HG02884 (cell line): ENCODE results near the gene ZNF343.
A peak's percentile ranks its signal among the peaks of the same experiment; 100 is the strongest.

Experiments
- ATAC-seq: cut with Tn5 transposase; IDR thresholded peaks from one replicate; pipeline ENCODE4 v1.9.1; 2021; ENCODE audit warnings: mild to moderate bottlenecking, moderate library complexity; ENCODE audit not compliant: unreplicated experiment

The ZNF343 gene

DNA sequence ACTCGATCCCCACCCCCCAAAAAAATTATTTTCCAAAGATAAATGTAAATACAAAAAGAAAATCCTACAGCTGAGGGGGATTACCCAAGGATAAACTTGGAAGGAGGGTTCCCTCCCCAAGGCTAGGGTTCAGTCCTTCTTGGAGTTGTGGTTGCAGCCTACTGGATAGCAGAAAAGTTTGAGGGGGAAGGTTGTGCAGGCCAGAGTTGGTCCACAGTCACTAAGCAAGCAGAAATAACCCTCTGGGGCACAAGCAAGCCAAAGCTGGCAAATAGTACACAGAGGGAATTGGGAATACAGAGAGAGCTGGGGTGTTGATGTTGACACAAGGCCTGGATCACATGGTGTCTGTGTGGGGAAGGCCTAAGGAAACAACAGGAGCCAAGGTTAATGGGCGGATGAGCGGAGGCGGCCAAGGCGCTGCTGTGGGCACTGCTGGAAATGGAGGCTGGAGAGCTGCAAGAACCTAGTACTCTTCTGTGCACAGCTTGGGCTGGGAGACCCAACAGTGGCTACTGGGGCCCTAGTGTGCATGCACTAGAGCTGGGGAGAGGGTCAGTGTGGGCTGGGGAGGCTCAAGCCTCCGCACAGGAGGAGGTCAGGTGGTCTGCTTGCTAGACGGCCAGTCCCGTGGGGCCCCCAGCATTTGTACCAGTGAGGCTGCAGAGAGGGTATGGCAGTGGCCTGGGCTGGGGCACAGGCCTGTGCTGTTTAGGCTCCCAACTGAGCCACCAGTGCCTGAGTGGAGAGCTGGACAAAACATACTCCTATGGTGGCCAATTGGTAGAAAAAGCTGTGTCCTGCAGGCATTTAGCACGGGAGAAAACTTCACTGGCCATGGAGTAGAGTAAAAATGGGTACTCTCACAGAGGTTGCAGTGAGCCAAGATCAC, 32.6 kb downstream of the ZNF343 start:
- no peak for ATAC-seq

GRCh38 chr20:2473516-2473915, 35.2 kb downstream of the ZNF343 start:
- ATAC-seq: no peak

- ATAC-seq: peak; percentile 95
Observed at GRCh38 chr20:2470423-2471193, 38.1 kb downstream of the ZNF343 start, which contains the start of gene SNRPB. SNRPB (minus strand) TSS chr20:2470789; CDS start chr20:2470690, 99 bp downstream.

DNA sequence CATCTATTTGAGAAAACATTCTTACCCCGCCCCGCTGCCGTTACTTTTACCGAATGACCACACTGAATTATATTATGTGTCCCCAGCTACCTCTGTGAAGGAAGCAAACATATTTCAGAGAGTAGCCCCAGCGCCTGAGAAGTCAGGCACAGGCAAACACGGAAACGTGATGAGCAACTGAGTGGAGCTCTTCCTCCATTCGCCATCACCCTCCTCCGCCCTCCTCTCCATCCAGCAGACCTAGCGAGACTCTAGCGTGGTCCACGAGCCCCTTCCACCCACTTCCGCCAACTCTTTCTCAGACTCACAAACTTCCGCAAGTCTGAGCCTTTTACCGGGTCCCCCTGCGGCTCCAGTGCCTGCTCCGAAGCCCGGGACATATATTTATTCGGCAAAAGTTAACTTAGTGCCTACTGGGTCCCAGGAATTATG, 38.7 kb downstream of the ZNF343 start:
- ATAC-seq: peak; percentile 19

DNA sequence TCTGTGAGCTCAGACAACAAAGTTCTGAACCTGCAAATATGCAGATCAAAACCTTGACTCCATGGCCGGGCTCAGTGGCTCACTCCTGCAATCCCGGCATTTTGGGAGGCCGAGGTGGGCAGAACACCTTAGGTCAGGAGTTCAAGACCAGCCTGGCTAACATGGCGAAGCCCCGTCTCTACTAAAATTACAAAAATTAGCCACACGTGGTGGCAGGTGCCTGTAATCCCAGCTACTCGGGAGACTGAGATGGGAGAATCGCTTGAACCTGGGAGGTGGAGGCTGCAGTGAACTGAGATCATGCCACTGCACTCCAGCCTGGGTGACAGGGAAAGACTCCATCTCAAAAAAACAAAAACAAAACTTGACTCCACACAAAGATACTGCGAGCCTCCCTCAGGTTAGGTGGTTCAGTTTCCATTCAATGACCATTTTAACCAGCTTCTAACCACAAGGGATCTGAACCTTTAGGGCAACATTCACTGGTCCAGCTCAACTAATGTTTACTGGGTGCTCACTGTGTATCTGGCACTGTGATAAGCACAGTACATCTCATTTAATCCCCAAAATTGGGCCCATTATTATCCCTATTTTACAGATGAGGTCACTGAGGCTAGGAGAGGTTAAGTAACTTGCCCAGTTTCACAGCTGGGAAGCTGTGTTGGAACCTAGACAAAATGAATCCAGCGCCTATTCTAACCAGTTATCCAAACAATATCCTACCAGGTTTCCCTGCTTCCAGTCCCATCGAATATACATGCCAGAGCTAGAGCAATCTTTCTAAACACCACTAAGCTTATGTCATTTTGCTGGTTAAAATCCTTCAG, 39.9 kb downstream of the ZNF343 start:
- no peak for ATAC-seq

- no peak for ATAC-seq
Observed at GRCh38 chr20:2467412-2467811, 41.3 kb downstream of the ZNF343 start.

GRCh38 chr20:2465100-2465499, 43.6 kb downstream of the ZNF343 start:
- no peak for ATAC-seq

GRCh38 chr20:2463616-2464365, 44.9 kb downstream of the ZNF343 start:
- ATAC-seq: no peak

GRCh38 chr20:2462484-2462883, 46.2 kb downstream of the ZNF343 start:
- no peak for ATAC-seq

DNA sequence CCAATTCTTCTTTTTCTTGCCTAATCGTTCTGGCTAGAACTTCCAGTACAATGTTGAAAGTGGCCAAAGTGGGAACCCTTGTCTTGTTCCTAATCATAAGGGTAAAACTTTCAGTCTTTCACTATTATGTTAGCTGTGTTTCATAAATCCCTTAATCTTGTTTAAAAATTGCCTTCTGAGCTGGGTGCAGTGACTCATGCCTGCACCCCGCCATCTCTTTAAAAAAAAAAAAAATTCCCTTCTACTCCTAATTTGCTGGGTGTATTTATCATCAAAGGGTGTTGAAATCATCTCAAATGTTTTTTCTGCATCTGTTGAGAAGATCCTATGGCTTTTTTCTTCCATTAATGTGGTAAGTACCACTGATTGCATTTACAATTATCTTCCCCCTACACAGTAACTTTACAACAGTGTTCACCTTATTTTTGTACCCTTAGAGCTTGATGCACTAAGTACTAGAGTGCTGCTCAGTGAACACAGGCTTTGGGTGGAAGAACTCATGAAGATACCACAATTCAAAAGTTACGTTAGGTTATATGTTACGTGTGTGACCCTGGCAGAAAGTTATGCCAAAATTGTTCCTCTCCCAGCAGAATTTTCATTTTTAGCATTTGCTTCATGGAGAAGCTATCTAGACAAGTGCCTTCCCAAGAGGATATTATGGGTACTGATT, 47.8 kb downstream of the ZNF343 start:
- no peak for ATAC-seq

- no peak for ATAC-seq
Observed at GRCh38 chr20:2459981-2460751, 48.5 kb downstream of the ZNF343 start.

GRCh38 chr20:2458919-2459499, 49.7 kb downstream of the ZNF343 start:
- no peak for ATAC-seq

DNA sequence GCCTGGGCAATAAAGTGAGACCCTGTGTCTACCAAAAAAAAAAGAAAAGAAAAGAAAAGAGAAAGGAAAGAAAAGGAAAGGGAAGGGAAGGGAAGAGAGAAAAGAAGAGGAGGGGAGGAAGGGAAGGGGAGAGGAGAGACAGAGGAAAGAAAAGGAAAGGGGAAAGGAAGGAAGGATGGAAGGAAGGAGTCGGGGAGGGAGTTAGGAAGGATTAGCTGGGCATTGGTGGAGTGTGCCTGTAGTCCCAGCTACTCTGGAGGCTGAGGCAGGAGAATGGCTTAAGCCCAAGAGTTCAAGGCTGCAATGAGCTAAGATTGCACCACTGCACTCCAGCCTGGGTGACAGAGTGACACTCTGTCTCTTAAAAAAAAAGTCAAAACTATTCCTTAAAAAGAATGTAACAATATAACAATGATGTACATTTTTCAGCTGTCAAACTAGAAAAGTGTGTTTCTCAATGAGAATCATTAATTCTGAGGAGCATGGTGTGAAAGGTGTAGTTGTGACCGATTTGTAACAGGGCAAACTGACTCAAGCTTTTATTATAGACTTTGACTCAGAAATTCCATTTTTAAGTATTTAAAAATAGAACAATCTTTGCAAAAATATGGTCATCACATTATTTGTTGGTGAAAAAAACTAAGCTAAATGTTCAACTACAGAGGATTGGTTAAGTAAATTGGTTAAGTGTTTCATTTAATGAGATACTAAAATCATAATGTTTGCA, 52.8 kb downstream of the ZNF343 start:
- ATAC-seq: no peak

DNA sequence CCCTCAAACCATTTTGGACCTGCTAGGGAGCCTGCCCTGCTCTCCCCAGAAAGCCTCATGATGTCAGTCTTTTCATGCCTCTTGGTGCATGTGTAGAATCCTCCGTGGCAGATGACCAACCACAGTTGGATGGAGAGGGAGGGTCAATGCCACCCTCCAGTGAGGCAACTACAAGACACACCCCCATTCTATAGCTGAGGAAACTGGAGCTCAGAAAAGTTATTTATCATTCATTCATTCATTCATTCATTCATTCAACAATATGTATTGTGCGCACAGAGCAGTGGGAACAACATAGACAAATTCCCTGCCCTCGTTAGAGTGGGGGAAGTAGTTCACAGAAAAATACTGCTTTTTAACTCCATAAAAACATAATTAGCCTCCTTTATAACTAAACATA, 54.9 kb downstream of the ZNF343 start:
- no peak for ATAC-seq

GRCh38 chr20:2451939-2452732, 56.6 kb downstream of the ZNF343 start:
- ATAC-seq: no peak

DNA sequence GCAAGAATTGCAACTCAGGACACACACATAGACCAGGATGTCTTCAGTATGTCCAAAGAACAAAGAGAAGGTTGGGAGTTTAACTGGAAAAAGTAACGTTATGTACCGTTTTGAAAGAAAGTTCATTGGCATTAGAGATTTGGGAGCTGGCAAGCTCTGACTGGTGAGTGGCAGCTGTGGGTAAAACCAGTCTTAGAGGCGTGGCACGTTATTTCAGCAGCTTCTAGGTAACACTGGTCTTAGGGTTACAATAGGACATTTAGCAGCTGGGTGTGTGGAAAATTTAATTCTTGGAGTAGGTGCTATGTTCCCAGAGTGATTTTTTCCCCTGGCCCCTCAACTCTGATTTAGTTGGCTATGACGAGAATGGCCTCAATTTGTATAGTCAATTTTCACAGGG, 57.3 kb downstream of the ZNF343 start:
- ATAC-seq: no peak

- ATAC-seq: no peak
Observed at GRCh38 chr20:2449386-2449785, 59.3 kb downstream of the ZNF343 start.
